ENCODE data around the gene NOD2. TPM values are rescaled to one million over a fixed set of nuclear protein-coding genes. Genes with fewer than 3 reads are reported as not detected.

NOD2 gene
- total RNA-seq, 1 experiment from 2014 or later: 0.17 TPM

- H3K4me1 Mint-ChIP-seq: peaks cover 12 to 14% of the 10 kb centered on the region in 2 experiments
- Histone ChIP-seq H3K23ac (ENCODE audit: insufficient read length, low read depth, low read length) (no peak overlapping the region), H3K79me1 (ENCODE audit: insufficient read depth, low read depth, low read length, poor library complexity, severe bottlenecking) (no peaks in the 10 kb centered on the region), H2BK120ac (ENCODE audit: low read depth, low read length, poor library complexity, severe bottlenecking) (no peak overlapping the region), H3K27me3 (ENCODE audit: insufficient read depth, low read length) (no peaks in the 10 kb centered on the region), H2AFZ (ENCODE audit: low read length) (no peak overlapping the region), H4K91ac (ENCODE audit: insufficient read length, low read depth, low read length) (no peak overlapping the region), H3K4me2 (ENCODE audit: insufficient read depth, insufficient read length, low read length) (no peak overlapping the region), H3K27ac (ENCODE audit: insufficient read length, low read depth, low read length) (no peak overlapping the region), H4K20me1 (ENCODE audit: control insufficient read depth, insufficient read depth, insufficient read length) (no peaks in the 10 kb centered on the region), H2BK20ac (ENCODE audit: low read depth, low read length, poor library complexity, severe bottlenecking) (no peak overlapping the region), H2BK15ac (ENCODE audit: low read depth, low read length) (no peak overlapping the region), H4K5ac (ENCODE audit: insufficient read length, low read depth, low read length) (no peak overlapping the region), H3K79me2 (ENCODE audit: insufficient read depth, low read length) (no peaks in the 10 kb centered on the region), H2BK12ac (ENCODE audit: insufficient read length, low read depth, low read length) (no peak overlapping the region), H3K4me1 (ENCODE audit: insufficient read depth, low read length) (no peaks in the 10 kb centered on the region; the same call in 1 of the 2 replicates), H2BK5ac (ENCODE audit: insufficient read length, low read length) (no peak overlapping the region), H3K9ac (ENCODE audit: extremely low read depth, insufficient read length, low read length) (no peak overlapping the region), H3K18ac (ENCODE audit: insufficient read length, low read depth, low read length) (no peak overlapping the region), H2AK5ac (ENCODE audit: insufficient read length, low read length) (no peak overlapping the region), H3K23me2 (ENCODE audit: insufficient read length, low read depth, low read length, poor library complexity, severe bottlenecking) (no peaks in the 10 kb centered on the region), H3K9me3 (ENCODE audit: control insufficient read depth, low read depth, low read length) (peaks cover 4% of the 10 kb centered on the region), H3K56ac (ENCODE audit: insufficient read length, low read depth, low read length) (no peak overlapping the region), H4K8ac (replicated peaks; ENCODE audit: insufficient read length, low read depth, low read length) (no peak overlapping the region), H3K4ac (ENCODE audit: low read depth, low read length) (no peak overlapping the region), H3T11ph (ENCODE audit: low read length) (no peak overlapping the region), H3K14ac (ENCODE audit: insufficient read depth, low read length) (no peak overlapping the region)
- H3K27me3 Mint-ChIP-seq (ENCODE audit: low read depth): no peaks in the 10 kb centered on the region; the same call in 1 of the 2 replicates
- peaks cover 0 to 3% of the 10 kb centered on the region in 2 experiments; a peak in 2 of 5 replicates for H3K9me3 Mint-ChIP-seq
- no CpG with 5 or more reads among the region's 6 CpGs for WGBS (ENCODE audit: extremely low coverage, insufficient read length, low lambda C conversion rate)
- no peak overlapping the region for H3K27ac Mint-ChIP-seq
- H3K36me3 Mint-ChIP-seq (ENCODE audit: insufficient read depth in 1 of 3, low read depth in 3 of 3): no peaks in the 10 kb centered on the region
- DNase-seq: no peak
- H3K4me3 Mint-ChIP-seq: no peak overlapping the region
- TF ChIP-seq CTCF (conservative IDR thresholded peaks at IDR 0.05): no peak
These were observed 28.4 kb downstream of the NOD2 start for GRCh38 chr16:50721549-50722404.

All from H9 (cell line).